ENCODE measurements around the gene ZNF609. TPM values are rescaled to one million over a fixed set of nuclear protein-coding genes. Genes with fewer than 3 reads are reported as not detected.
A peak's percentile ranks its signal among the peaks of the same experiment; 100 is the strongest.

Gene ZNF609
- total and polyA plus RNA-seq, 2 experiments from 2014 or later = 12.5 to 23.0 TPM

DNA sequence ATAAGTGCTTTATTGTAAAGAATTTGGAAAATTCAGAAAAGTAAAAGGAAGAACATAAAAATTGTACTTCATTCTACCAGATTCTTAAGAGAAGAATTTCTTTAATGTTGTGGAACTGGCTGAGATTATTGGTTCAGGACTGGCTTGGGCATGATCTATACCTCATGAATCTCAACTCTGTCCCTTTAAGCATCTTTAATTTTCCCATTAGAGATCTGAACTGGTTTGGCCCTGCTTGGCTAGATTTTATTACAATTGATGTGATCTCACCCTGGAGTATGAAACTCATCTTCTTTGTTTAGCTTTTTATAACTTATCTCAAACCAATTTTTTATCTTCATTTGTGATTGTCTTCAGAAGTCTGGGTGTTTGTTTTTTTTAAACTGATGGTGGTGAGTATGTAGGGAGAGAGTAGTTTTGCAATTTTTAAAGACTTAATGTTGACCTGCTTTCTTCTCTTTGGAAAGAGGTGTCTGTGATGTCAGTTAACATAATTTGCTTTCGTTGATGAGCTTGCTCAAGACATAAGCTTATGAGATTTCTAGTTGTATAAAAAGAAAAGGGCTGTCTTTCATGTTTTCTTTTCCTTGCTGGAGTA is 61.9 kb downstream of the ZNF609 start:
- peak overlapping the region; percentile 44 for H3K27ac ChIP-seq
- H3K4me3 ChIP-seq = no peak overlapping the region
- H3K9me2 ChIP-seq (replicated peaks; ENCODE audit: insufficient read depth) = no peaks in the 10 kb centered on the region
- H3K27me3 ChIP-seq = no peaks in the 10 kb centered on the region
- H3K9me3 ChIP-seq (ENCODE audit: low read depth) = no peaks in the 10 kb centered on the region
- H3K36me3 ChIP-seq (replicated peaks; ENCODE audit: insufficient read depth, low read depth) = no peaks in the 10 kb centered on the region
- TF ChIP-seq EZH2 (IDR thresholded peaks at IDR 0.05; ENCODE audit: borderline replicate concordance) = no peak
- no peak for TF ChIP-seq EZH2phosphoT487 (IDR thresholded peaks at IDR 0.05; ENCODE audit: low read depth, severe bottlenecking, unreplicated experiment)
- TF ChIP-seq, protein P1, sequence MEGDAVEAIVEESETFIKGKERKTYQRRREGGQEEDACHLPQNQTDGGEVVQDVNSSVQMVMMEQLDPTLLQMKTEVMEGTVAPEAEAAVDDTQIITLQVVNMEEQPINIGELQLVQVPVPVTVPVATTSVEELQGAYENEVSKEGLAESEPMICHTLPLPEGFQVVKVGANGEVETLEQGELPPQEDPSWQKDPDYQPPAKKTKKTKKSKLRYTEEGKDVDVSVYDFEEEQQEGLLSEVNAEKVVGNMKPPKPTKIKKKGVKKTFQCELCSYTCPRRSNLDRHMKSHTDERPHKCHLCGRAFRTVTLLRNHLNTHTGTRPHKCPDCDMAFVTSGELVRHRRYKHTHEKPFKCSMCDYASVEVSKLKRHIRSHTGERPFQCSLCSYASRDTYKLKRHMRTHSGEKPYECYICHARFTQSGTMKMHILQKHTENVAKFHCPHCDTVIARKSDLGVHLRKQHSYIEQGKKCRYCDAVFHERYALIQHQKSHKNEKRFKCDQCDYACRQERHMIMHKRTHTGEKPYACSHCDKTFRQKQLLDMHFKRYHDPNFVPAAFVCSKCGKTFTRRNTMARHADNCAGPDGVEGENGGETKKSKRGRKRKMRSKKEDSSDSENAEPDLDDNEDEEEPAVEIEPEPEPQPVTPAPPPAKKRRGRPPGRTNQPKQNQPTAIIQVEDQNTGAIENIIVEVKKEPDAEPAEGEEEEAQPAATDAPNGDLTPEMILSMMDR (IDR thresholded peaks at IDR 0.05; ENCODE audit: poor library complexity) = no peak
- H3K79me2 ChIP-seq = peaks cover 88% of the 10 kb centered on the region
- H2AFZ ChIP-seq = no peak overlapping the region
- WGBS (ENCODE audit: low lambda C conversion rate, missing lambda C conversion rate) = 69% methylated on average over 1 of the region's 1 CpG
- H3K4me1 ChIP-seq (ENCODE audit: insufficient read depth) = peaks cover 19% of the 10 kb centered on the region
- DNase-seq (ENCODE audit: low spot score) = no peak
- H4K20me1 ChIP-seq (ENCODE audit: insufficient read depth, poor library complexity, severe bottlenecking) = peaks cover 28% of the 10 kb centered on the region
- peak overlapping the region; percentile 17 for H3K4me2 ChIP-seq

DNA sequence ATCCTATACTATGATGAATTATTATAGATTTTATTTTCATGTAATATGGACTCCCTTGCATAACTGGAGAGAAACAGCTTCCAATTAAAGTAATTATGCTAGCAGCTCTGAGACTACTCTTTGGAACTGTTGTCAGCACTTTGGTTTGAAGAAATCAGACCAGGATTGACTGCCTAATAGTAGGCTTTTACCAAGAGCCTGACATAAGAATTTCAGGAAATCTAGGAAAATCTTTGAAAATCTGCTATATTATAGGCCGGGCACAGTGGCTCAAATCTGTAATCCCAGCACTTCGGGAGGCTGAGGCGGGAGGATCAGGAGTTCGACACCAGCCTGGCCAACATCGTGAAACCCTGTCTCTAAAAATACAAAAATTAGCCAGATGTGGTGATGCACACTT is 62.9 kb downstream of the ZNF609 start:
- peaks cover 88% of the 10 kb centered on the region for H3K79me2 ChIP-seq
- no peak for DNase-seq (ENCODE audit: low spot score)
- peaks cover 19% of the 10 kb centered on the region for H3K4me1 ChIP-seq (ENCODE audit: insufficient read depth)
- 96% methylated on average over 5 of the region's 5 CpGs for WGBS (ENCODE audit: low lambda C conversion rate, missing lambda C conversion rate)
- no peaks in the 10 kb centered on the region for H3K27me3 ChIP-seq
- H3K4me2 ChIP-seq = no peak overlapping the region
- H4K20me1 ChIP-seq (ENCODE audit: insufficient read depth, poor library complexity, severe bottlenecking) = peaks cover 34% of the 10 kb centered on the region
- no peaks in the 10 kb centered on the region for H3K36me3 ChIP-seq (replicated peaks; ENCODE audit: insufficient read depth, low read depth)
- no peaks in the 10 kb centered on the region for H3K9me2 ChIP-seq (replicated peaks; ENCODE audit: insufficient read depth)
- H3K27ac ChIP-seq = no peak overlapping the region
- H3K9me3 ChIP-seq (ENCODE audit: low read depth) = no peaks in the 10 kb centered on the region
- TF ChIP-seq EZH2phosphoT487 (IDR thresholded peaks at IDR 0.05; ENCODE audit: low read depth, severe bottlenecking, unreplicated experiment) = no peak
- TF ChIP-seq, protein P1 (IDR thresholded peaks at IDR 0.05; ENCODE audit: poor library complexity) = no peak
- no peak for TF ChIP-seq EZH2 (IDR thresholded peaks at IDR 0.05; ENCODE audit: borderline replicate concordance)
- no peak overlapping the region for H2AFZ ChIP-seq
- no peak overlapping the region for H3K4me3 ChIP-seq

DNA sequence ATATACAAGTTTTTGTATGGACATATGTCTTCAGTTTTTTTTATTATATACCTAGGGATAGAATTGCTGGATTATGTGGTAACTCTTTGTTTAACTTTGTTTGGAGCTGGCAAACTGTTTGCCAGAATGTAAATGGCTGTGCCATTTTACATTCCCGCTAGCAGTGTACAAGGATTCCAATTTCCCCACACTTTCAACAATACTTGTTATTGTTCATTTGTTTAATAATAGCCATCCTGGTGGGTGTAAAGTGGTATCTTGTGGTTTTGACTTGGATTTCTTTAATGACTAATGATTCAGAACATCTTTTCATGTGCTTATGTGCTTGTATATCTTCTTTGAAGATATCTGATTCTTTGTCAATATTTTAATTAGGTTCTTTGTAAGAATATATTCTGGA is 64.4 kb downstream of the ZNF609 start:
- H3K9me3 ChIP-seq (ENCODE audit: low read depth) = no peaks in the 10 kb centered on the region
- H3K79me2 ChIP-seq = peaks cover 89% of the 10 kb centered on the region
- peaks cover 19% of the 10 kb centered on the region for H3K4me1 ChIP-seq (ENCODE audit: insufficient read depth)
- H3K4me3 ChIP-seq = no peak overlapping the region
- H3K36me3 ChIP-seq (replicated peaks; ENCODE audit: insufficient read depth, low read depth) = no peaks in the 10 kb centered on the region
- H3K27ac ChIP-seq = no peak overlapping the region
- peaks cover 37% of the 10 kb centered on the region for H4K20me1 ChIP-seq (ENCODE audit: insufficient read depth, poor library complexity, severe bottlenecking)
- no peak overlapping the region for H3K4me2 ChIP-seq
- TF ChIP-seq EZH2phosphoT487 (IDR thresholded peaks at IDR 0.05; ENCODE audit: low read depth, severe bottlenecking, unreplicated experiment) = no peak
- TF ChIP-seq, protein P1 (IDR thresholded peaks at IDR 0.05; ENCODE audit: poor library complexity) = no peak
- TF ChIP-seq EZH2 (IDR thresholded peaks at IDR 0.05; ENCODE audit: borderline replicate concordance) = no peak
- no peak for DNase-seq (ENCODE audit: low spot score)
- no peak overlapping the region for H2AFZ ChIP-seq
- H3K27me3 ChIP-seq = no peaks in the 10 kb centered on the region
- WGBS (ENCODE audit: low lambda C conversion rate, missing lambda C conversion rate) = 100% methylated on average over 1 of the region's 1 CpG
- H3K9me2 ChIP-seq (replicated peaks; ENCODE audit: insufficient read depth) = no peaks in the 10 kb centered on the region
